HG03280 (cell line): ENCODE results near the gene ATP10A.

Experiments
- ATAC-seq: cut with Tn5 transposase; IDR thresholded peaks from one replicate; pipeline ENCODE4 v1.9.1; 2021; ENCODE audit warnings: mild to moderate bottlenecking, moderate library complexity; ENCODE audit not compliant: unreplicated experiment

Gene ATP10A

DNA sequence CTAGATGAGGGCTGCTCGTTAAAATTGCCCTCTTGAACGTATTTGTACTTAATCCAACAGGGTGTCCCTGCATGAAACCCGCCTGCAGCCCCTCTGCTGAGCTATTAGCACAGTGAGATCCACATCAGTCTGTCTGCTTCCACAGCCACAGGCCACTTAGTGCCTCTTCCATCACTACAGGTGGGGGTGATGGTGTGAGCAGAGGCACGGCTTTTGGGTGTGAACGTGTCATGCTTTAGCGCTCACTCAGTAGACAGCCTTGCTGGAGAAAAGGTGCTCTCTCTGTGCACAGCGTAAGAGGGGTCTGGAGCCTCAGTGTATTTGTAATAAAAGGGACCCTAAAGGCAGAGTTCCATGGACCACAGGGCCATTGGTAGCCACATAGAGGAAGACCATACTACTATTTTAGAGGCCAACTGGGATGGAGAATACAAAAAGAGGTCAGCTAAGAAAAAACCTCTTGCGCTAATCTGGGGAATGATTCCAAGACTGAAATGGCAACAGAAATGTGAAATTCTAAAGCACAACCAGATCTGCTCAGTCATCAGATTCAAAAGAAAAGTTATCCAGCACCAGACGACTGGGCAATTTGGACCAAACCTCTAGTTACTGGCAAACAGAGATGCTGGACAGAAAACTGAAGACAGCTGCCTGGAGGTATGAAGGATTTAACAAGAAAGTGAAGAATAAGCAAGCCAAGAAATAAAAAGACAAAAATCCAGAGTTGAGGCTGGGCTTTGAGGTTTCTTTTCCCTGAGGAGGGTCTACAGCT is 120.2 kb downstream of the ATP10A start:
- no peak for ATAC-seq

DNA sequence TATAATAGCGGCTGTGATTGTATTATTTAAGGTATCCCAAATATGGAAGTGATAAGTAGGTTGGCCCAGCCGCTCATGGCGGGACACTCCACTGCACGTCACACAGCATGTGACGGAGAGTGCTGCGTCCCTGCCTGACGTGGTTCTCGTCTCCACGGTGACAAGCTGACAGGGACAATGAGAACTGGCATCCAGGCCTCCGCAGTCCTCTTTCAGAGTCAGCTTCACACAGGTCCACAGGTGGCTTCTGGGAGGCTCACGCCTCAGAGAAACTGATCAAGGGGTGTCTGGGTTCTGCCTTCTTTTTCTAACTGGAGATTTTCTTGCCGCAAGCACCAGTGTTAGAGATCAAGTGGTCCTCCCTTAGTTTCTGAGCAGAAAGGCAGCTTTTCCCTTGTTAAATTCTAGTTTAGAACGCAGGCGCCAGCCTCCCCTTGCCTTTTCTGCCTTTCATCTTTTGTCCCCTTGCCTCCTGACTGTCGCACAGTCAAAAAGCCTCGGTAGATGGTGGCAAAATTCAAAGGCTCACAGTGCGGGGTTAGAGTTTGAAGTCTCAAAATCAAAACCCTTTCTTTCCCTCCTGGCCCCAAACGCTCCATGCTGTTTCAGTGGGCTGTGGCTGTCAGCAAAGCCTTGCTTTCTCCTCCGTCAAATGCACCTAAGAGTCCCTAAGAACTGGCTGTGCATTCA is 120.9 kb downstream of the ATP10A start:
- no peak for ATAC-seq

DNA sequence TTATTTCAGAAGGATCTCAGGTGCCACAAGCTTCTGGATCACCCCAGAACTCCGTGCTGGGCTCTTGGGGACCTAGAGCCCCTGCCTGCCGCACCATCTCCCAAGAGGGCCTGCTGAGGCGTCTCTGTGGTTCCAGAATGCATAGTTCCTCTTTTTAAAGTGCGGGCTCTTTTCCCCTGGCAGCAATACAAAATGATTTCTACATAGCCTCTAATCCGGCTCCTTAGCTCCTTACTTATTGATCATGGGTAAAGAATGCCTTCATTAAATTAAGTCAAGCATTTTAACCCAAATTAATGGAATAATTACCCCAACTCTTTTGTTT is 121.9 kb downstream of the ATP10A start:
- no peak for ATAC-seq

DNA sequence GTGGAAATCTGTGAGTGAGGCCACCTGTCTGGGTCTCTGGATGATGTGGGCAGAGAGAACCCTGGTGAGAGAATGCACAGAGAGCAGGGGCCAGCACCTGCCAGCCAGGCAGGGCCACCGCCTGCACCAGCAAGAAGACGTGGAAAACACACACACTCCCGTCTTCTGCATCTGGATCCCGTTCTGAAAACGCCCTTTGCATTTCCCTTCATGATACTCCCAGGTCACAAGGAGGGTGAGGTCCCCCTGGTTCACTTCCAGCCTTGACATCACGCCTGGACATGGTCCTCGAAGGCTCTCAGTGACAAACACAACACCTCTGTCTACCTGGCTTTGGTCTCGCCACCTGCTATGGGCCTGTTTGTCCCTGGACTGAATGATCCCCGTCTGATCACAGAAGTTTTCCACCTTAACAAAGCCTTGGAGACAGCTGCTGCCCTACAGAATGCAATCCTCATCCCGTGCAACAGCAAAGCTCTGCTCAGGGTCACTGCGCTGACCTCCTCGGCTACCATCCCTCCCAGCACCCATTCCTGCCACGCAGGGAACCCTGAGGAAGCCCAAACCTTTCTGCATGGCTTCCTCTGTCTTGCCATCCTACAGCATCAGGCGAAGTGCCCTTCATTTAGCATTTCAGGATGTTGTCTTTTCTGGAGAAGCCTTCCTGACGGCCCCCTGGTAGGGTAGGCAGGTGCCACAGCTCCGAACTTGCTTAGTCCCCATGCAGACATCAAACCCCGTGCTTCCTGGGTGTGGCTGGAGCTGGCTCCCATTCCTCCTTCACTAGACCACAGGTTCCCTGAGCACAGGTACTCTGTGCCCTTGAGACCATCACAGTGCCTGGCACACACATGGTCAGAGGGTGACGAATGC is 122.5 kb downstream of the ATP10A start:
- ATAC-seq, result no peak

DNA sequence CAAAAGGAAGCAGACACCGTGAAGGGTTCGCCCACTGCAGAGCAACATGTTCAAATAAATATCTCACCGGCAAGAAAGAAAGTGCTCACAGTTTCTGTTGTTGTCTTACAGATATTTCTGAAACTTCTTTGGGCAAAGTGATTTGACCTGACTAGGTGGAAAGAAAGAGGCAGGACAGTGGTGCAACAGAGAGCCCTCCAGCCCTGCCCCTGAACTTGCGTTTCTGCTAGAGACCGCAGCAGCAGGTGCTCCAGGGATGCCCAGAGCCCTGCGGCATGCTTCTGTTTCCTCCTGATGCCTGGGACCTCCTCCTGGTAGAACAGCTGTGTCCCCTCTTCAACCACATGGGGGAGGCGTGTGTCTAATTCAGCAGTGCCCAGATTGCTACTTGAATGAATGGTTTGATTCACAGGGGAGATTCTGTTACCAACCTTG is 123.4 kb downstream of the ATP10A start:
- no peak for ATAC-seq

DNA sequence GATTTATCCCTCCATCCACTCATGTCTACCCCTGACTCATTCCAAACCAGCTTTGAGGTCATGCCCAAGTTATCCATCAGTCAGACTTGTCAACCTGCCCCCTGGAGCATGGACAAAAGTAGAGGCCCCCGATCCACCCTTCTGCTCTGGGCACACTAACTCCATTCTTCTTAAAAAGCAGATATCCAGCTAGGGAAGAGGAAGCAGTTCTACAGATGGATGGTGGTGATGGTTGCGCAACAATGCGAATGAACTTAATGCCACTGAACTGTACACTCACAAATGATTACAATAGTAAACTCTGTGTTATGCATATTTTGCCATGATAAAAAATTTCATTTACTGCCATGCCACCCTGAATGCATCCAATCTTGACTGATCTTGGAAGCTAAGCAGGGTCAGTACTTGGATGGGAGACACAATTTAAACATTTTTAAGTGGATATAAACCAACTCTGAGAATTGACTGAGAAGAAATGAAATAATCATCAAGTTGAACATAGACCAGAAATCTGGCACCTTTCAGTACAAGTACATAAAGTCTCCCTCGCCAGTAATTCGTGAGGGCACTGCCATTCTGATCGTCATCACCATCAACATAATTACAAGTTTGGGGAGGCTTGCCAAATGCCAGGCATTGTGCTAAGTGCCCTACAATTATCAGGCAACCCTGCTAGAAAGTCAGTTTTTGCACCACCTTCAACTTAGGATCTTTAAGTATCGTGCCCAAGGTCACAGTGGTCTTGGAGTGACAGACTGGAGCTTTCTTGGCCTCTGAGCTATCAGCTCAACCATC is 124.8 kb downstream of the ATP10A start:
- ATAC-seq, result no peak

DNA sequence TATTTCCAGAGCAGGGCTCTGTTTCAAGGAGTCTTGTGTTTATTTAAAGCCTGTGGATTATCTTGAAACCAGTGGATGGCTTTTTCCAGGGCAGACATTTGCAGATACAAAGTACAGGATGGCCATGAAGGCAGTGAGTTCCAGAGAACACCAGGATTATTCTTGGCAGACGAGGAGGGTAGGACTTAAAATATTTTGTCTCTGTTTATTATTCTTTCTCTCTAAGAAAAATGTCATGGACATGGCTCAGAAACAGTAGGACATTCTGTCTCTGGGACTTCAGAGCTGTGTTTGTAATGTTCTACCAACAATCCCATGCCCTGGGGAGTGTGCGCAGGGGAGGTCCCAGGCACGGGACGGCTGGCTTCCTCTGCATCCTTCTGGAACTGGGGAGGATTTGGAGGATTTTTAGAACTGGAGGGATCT is 125.9 kb downstream of the ATP10A start:
- ATAC-seq, result no peak

DNA sequence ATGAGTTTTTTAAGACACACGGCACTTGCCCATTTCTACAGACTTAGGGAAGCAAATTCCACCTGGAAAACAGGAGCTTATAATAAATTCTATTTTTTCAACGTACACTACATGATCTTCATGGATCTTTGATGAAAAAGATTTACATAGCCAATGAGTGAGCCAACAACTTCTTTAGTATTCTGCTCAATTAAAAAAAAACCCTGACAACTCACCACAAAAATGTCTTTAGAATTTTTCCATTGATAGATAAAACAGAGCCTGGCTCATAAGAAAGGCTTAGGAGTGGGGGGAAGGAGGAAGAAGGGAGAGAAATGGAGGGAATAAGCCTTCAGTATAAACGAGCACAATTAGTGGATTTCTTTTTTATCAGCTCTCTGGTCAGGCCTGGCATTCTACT is 126.7 kb downstream of the ATP10A start:
- no peak for ATAC-seq

DNA sequence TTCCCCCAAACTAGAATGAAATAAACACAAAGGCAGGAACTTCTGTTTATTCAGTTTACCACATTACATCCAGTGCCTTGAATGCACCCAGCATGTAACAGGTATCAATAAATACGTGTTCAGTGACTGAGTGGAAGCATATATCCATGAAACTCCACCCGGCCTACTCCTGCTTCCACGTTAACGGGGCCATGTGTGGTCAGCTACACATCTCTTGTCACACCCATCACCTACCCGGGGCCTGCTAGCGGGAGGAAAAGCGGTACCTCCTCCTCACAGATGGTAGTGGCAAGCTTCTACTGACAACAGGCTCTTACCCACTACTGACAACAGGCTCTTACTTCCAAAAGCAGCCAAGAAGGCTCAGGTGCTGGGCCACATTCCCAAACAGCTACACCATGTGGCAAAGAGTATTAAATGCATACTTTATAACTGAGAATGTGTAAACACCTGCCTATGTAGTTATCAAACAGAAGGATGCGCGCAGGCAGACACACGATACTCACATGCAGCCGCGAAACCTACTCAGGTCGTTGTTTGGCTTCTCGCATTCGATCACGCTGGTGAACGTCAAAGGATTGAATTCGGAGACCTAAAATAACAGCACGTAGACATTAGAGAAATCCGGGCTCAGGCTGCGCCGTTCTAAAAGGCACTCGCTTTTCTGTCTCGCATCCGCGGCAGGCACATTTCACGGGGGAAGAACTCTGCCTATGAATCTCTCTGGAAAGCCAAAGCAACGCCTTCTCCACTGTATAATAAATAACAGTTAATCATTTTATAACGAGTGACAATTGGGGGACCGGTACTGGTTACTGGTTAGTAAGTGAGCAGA is 127.4 kb downstream of the ATP10A start:
- no peak for ATAC-seq

DNA sequence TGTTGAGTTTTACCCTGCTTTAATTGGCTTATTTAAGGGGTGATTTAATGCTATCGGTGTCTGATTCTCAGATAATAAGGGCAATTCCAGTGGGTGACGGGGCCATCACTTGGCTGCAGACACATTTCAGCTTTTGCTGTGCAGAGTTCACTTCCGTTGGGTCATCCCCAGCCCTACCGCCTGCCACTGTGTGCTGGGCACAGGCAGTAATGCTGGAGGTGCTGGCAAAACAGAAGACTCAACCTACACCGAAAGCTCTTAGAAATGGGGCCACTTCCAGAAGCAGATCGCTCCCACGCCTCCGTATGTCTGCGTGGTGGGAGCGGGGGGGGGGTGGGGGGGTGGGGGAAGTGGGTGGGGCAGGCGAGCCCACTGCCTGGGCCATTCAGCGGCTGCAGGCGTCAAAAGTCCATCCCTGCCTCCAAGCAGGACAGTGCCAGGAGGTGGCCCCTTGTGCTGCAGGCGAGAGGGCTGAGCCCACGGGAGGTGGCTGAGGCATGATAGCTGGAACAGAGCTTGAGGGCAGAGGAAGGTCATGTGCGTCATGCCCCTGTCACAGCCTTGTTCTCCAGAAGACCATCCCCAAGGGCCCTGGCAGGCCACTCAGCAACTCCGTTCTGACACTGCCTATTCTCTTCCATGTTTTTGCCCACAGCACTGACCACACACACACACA is 128.3 kb downstream of the ATP10A start:
- ATAC-seq, result no peak

DNA sequence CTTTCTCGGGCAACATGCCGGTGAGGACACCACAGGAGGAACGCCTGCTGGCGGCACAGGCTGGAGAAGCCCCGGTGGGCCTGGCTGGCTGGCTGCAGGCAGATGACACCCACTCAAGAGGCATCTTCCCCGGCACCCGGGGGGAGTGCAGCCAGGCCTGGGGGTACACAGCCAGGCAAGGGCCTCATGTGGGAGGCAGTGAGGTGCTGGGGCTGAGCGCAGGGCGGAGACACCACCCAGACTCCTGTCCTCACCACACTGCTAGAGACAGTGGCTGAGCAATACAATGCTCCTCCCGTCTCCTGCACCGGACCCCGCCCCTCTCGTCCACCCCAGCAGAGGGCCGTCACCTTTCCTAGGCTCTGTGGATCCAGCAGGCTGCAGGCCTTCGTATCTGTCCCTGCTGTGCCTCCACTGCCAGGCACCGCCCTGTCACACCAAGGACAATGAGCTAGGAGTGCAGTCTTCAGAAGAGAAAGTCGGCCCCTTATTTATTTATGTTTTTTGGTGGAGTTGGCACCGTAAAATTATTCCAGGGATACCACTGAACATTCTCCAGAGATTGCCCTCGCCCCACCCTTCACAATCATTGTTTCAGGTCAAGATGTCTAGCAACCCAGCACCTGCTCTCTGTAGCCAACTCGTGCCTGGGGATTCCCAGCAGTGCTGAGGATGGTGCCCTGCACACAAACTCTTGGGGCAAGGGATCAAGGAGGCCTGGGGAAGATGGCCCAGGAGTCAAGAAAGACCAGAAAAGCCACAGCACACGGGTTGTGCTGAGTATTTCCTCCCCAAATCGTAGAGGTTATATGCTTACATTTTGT is 129.1 kb downstream of the ATP10A start:
- no peak for ATAC-seq

DNA sequence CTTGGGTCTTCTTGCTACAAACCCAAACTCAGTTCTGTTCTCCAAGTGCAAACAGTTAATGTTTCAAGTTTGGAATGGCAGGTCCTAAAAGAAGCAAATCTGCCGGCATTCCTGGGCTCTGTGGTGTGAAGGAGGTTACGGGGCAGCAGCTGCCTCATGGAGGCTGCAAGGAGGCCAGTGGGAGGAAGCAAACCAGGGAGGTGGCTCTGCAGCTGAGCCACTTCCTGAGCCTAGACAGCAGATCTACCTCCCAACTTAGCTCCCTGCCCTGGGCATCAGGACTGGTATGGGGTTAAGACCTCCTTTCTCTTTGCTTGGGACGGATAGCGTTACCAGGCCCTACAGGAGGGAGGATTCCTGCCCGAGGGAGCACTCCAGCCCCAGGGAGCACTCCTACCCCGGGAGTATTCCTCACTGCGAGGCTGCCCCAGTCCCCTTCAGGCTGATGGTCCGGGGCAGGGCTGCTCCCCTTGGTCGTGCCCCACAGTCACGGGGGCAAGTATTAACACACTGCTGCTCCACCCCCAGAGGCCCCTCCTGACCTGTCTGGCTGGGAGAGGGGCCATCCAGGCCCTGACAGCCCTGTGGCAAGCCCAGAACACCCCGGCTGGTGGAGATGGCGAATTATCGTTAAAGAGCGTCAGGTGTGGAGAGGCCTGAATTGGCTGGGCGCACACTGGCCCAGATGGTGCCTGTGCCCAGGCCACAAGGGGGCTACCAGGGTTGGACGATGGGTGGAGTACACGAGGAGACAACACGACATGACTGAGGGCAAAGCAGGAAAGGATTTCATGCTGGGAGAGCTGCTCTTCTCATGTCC is 129.9 kb downstream of the ATP10A start:
- ATAC-seq, result no peak

DNA sequence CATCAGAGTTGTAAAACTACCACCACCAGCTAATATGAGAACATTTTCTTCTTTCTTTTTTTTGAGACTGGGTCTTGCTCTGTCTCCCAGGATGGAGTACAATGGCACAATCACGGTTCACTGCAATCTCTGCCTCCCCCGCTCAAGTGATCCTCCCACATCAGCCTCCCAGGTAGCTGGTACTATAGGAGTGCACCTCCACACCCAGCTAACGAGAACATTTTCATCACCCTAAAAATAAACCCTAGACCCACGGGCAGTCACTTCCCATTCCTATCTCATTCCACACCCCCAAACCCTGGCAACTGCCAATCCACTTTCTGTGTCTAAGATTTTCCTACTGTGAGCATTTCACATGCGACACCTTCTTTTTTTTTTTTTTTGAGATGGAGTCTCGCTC is 130.9 kb downstream of the ATP10A start:
- ATAC-seq, result no peak

DNA sequence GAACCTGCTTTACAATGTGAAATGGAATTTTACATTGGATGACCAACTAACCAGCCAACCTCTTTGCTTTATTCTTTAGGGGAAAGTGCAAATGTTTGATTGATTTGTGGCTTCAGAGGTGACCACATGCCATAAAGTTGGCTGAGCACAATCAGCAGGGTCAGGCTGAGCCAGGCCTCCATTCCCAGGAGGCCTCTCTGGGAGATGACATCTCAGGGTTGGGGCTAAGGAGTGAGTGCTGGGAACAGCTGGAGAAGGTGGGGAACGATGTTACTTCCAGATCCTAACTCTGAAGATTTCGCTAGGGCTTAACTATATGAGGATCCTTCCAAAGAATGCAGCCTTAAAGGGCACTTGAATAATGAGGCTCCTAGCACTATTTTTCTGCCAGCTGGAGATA is 131.7 kb downstream of the ATP10A start:
- no peak for ATAC-seq

DNA sequence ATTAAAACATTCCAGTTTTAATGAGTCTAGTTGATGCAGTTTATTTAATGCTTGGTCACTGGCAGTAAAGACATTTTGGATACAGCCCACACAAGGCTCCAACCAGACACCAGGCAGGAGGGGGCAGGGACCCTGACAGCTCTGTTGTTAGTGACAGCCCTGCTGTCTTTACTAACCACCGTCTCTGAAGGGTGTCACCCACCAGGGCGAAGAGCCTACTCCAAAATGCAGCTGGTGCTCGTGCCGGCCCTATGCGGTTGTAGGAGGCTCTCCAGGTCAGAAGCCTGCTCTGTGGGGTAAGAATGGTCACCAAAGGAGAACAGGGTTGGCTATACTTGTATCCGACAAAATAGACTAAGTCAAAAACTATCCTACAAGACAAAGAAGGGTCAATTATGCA is 132.2 kb downstream of the ATP10A start:
- no peak for ATAC-seq

DNA sequence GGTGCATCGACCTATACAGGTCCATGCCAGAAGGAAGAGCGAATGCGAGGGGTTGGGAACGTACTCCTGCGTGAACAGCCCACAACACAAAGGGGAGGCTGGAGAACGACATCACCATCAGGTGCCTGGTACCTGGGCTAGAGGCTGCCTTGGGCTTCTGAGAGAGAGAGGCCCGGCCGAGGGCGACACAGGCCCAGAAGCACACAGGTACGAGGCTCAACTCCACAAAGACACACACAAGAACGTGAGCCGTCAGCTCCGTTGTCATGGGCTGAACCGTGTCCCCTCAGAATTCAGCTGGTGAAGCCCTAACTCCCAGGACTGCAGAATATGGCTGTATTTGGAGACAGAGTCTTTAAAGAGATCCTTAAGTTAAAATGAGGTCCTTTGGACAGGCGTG is 134.3 kb downstream of the ATP10A start:
- ATAC-seq, result no peak

DNA sequence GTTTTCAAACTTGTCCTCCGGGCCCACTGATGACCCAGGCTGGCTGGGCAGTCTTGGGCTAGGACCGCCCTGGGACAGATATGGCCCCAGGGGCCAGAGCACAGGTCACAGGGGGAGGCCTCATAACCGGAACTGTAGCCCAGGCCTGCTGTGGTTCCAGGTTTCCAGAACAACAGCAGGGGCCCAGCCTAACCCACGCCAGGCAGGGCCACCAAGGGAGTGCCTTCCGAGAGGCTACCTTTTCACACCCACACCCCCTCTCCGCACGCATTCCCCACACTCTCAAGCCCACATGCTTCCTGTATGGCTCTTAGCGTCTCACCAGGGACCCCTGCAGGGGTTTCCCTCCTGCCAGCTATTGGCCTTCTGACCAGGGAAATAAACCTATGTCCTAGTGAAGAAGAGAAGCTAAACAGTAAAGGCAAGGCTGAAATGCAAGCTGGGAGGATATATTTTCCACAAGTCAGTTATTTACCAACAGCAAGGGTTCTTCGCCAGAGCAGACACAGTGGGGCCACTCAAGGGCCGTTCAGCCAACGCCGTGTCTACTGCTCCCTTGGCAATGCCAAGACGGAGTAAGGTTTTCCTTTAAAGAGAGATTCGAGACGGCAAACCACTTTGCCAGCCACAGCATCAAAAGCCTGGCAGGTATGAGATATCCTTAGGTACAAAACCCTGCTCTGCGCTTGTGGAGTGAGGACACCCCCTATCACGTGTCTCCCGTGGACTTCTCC is 135.1 kb downstream of the ATP10A start:
- no peak for ATAC-seq
